Activated B cell treated with CpG ODN at 0.5 μM for 24 hours (primary cell): ENCODE results near the gene LIX1L. TPM values are rescaled to one million over a fixed set of nuclear protein-coding genes. Genes with fewer than 3 reads are reported as not detected.

Source experiments
- ATAC-seq: fragments of 200-7000 bp; cut with Tn5 transposase; one replicate; pipeline ENCODE4 v1.10.0; 2021; ENCODE audit warnings: low read depth, mild to moderate bottlenecking, moderate library complexity
- CTCF ChIA-PET: fragments of 350-600 bp; sonication (Branson Sonifier 250); formaldehyde crosslinking; loops from one replicate; lab custom pipeline; 2021; ENCODE audit warnings: antibody characterized with exemption; lab: Charles Lee
- POLR2A ChIA-PET: fragments of 350-600 bp; sonication (Branson Sonifier 250); formaldehyde crosslinking; loops from one replicate; lab custom pipeline; 2021; ENCODE audit warnings: antibody characterized with exemption; lab: Charles Lee
- DNase-seq: peaks from one replicate; pipeline ENCODE4 v3.0.0; 2022
- H3K27ac Mint-ChIP-seq: one replicate; pipeline ENCODE4 v1.8.0; 2020; ENCODE audit warnings: mixed read lengths
- H3K27me3 Mint-ChIP-seq: one replicate; pipeline ENCODE4 v1.8.0; 2021; ENCODE audit warnings: mixed read lengths
- H3K36me3 Mint-ChIP-seq: one replicate; pipeline ENCODE4 v1.8.0; 2021; ENCODE audit warnings: low read depth, mixed read lengths
- H3K4me1 Mint-ChIP-seq: one replicate; pipeline ENCODE4 v1.8.0; 2021; ENCODE audit warnings: mixed read lengths
- H3K4me3 Mint-ChIP-seq: one replicate; pipeline ENCODE4 v1.8.0; 2020; ENCODE audit warnings: mild to moderate bottlenecking, mixed read lengths
- H3K9me3 Mint-ChIP-seq: one replicate; pipeline ENCODE4 v1.8.0; 2020; ENCODE audit warnings: mixed read lengths
- CTCF ChIP-seq: fragments of 200-600 bp; IDR thresholded peaks from one replicate; pipeline ENCODE4 v1.8.0; 2022; ENCODE audit warnings: antibody characterized with exemption, mild to moderate bottlenecking
- intact Hi-C: fragments of 100-400 bp; cut with micrococcal nuclease; formaldehyde crosslinking; loops from one replicate; pipeline ENCODE4 v1.15.1; 2024
- total RNA-seq: library from RNA; stranded (reverse); gene quantifications from 2 replicates; pipeline ENCODE4 v1.2.3, GENCODE V29; 2022

LIX1L gene
- total RNA-seq, 1 donor from 2014 or later, result 31.7 TPM

- ATAC-seq (no peak), DNase-seq (no peak)
- CTCF ChIA-PET, result interaction anchor here (7.6 kb wide), 1 partner anchor 33 kb away, joined by 247 read pairs; no protein-coding TSS in a partner anchor
- H3K27me3 Mint-ChIP-seq, result no peaks in the 10 kb centered on the region
- no peaks in the 10 kb centered on the region for H3K9me3 Mint-ChIP-seq
- no peak for TF ChIP-seq CTCF
- no peak overlapping the region for H3K4me3 Mint-ChIP-seq
- intact Hi-C loops, result no loop called here
- no peak overlapping the region for H3K27ac Mint-ChIP-seq
- peaks cover 2% of the 10 kb centered on the region for H3K4me1 Mint-ChIP-seq
- POLR2A ChIA-PET, result no interaction called here
- peaks cover 12% of the 10 kb centered on the region for H3K36me3 Mint-ChIP-seq
These were observed 17.4 kb upstream of the LIX1L start for GRCh38 chr1:145975216-145975615.

- TF ChIP-seq CTCF, result no peak
- Mint-ChIP-seq H3K27ac (no peak overlapping the region), H3K4me1 (peaks cover 4% of the 10 kb centered on the region), H3K36me3 (peaks cover 12% of the 10 kb centered on the region), H3K9me3 (no peaks in the 10 kb centered on the region), H3K4me3 (no peak overlapping the region), H3K27me3 (no peaks in the 10 kb centered on the region)
- ChIA-PET POLR2A (no interaction called here), CTCF (no interaction called here)
- intact Hi-C loops, result no loop called here
- ATAC-seq (no peak), DNase-seq (no peak)
These were observed 16.9 kb upstream of the LIX1L start for GRCh38 chr1:145974721-145975120.

GRCh38 chr1:145972580-145972979 lies 14.8 kb upstream of the LIX1L start:
- DNase-seq (no peak), ATAC-seq (no peak)
- no peak for TF ChIP-seq CTCF
- Mint-ChIP-seq H3K4me3 (no peak overlapping the region), H3K36me3 (peaks cover 16% of the 10 kb centered on the region), H3K27me3 (no peaks in the 10 kb centered on the region), H3K27ac (no peak overlapping the region), H3K4me1 (peaks cover 10% of the 10 kb centered on the region), H3K9me3 (peaks cover under 1% of the 10 kb centered on the region)
- CTCF ChIA-PET, result interaction anchor here (0.8 kb wide), 1 partner anchor 61 kb away, joined by 3 read pairs; no protein-coding TSS in a partner anchor
- POLR2A ChIA-PET, result interaction anchor here (1.3 to 1.6 kb wide), 3 partner anchors 8 to 45 kb away, joined by 3 to 6 read pairs (median 4); partner anchors contain the start of genes ANKRD34A, LIX1L, POLR3GL and RBM8A
- intact Hi-C loops, result no loop called here

GRCh38 chr1:145967288-145967687 lies 9.5 kb upstream of the LIX1L start:
- POLR2A ChIA-PET, result interaction anchor here (0.6 to 4.6 kb wide), 6 partner anchors 10 to 84 kb away, joined by 3 to 34 read pairs (median 4); partner anchors contain the start of genes PEX11B, RBM8A and TXNIP
- DNase-seq (no peak), ATAC-seq (no peak)
- H3K36me3 Mint-ChIP-seq, result peaks cover 13% of the 10 kb centered on the region
- intact Hi-C loops, result no loop called here
- H3K4me1 Mint-ChIP-seq, result peaks cover 36% of the 10 kb centered on the region
- H3K27me3 Mint-ChIP-seq, result no peaks in the 10 kb centered on the region
- H3K4me3 Mint-ChIP-seq, result no peak overlapping the region
- TF ChIP-seq CTCF, result no peak
- H3K27ac Mint-ChIP-seq, result no peak overlapping the region
- CTCF ChIA-PET, result interaction anchor here (0.7 to 1.4 kb wide), 2 partner anchors 10 to 40 kb away, joined by 3 read pairs; no protein-coding TSS in a partner anchor
- H3K9me3 Mint-ChIP-seq, result peaks cover 2% of the 10 kb centered on the region

GRCh38 chr1:145965119-145965744 lies 7.4 kb upstream of the LIX1L start:
- TF ChIP-seq CTCF, result no peak
- ChIA-PET CTCF (interaction anchor here (1.1 to 2.5 kb wide), 11 partner anchors 10 to 115 kb away, joined by 3 to 26 read pairs (median 4); partner anchors contain the start of genes PEX11B and RBM8A), POLR2A (interaction anchor here (0.7 to 5.1 kb wide), 20 partner anchors 8 to 141 kb away, joined by 3 to 128 read pairs (median 8); partner anchors contain the start of genes LIX1L, NUDT17, PEX11B and PIAS3)
- no peak for DNase-seq
- H3K36me3 Mint-ChIP-seq, result peaks cover 16% of the 10 kb centered on the region
- H3K4me3 Mint-ChIP-seq, result peak overlapping the region; percentile 97
- intact Hi-C loops, result loop anchor here (2.0 kb wide), 2 partner anchors 14 to 38 kb away; partner anchors contain the start of gene RBM8A
- peaks cover 2% of the 10 kb centered on the region for H3K9me3 Mint-ChIP-seq
- H3K27me3 Mint-ChIP-seq, result no peaks in the 10 kb centered on the region
- H3K27ac Mint-ChIP-seq, result peak overlapping the region; percentile 96
- peaks cover 45% of the 10 kb centered on the region for H3K4me1 Mint-ChIP-seq
- ATAC-seq, result no peak
